Tibial nerve (tissue), 4 donors: Measurements from ENCODE around the gene RELL1. TPM values are rescaled to one million over a fixed set of nuclear protein-coding genes. Genes with fewer than 3 reads are reported as not detected.

Source experiments
- DNase-seq, 2 donors: peaks; one replicate each; pipeline ENCODE4 v3.0.0-alpha.2; 2019; ENCODE audit warnings: low spot score in 2 of 2
- H3K27ac ChIP-seq, 4 donors: fragments of 200-600 bp; sonication (generic) in 3 of 4; one replicate each; pipeline ENCODE4 v1.5.1; 2017 to 2019; ENCODE audit warnings: mild to moderate bottlenecking in 1 of 4
- H3K27me3 ChIP-seq, 2 donors: fragments of 200-600 bp; sonication (generic) in 1 of 2; one replicate each; pipeline versions ENCODE4 v1.5.1 to v1.6.0; 2017 to 2019
- H3K36me3 ChIP-seq, 3 donors: fragments of 200-600 bp; sonication (generic); one replicate each; pipeline ENCODE4 v1.5.1; 2018 to 2019
- H3K4me1 ChIP-seq, 4 donors: fragments of 200-600 bp; sonication (generic) in 3 of 4; one replicate each; pipeline ENCODE4 v1.5.1; 2017 to 2019
- H3K4me3 ChIP-seq, 4 donors: fragments of 200-600 bp; sonication (generic) in 3 of 4; one replicate each; pipeline ENCODE4 v1.5.1; 2017 to 2019; ENCODE audit warnings: mild to moderate bottlenecking in 1 of 4, moderate library complexity in 1 of 4
- H3K9me3 ChIP-seq, 4 donors: fragments of 200-600 bp; sonication (generic) in 3 of 4; one replicate each; pipeline ENCODE4 v1.5.1; 2017 to 2019
- CTCF ChIP-seq, 5 experiments: fragments of 200-600 bp in 3 of 5; fragments of 450-650 bp in 2 of 5; sonication (generic) in 3 of 5; IDR thresholded peaks; one replicate each; pipeline ENCODE4 v1.5.1; 2016 to 2019; ENCODE audit warnings: antibody characterized with exemption in 5 of 5, mild to moderate bottlenecking in 3 of 5, moderate library complexity in 2 of 5
- EP300 ChIP-seq, 2 donors: sonication (generic); formaldehyde crosslinking; IDR thresholded peaks; one replicate each; pipeline ENCODE4 v1.6.1; 2017; ENCODE audit warnings: antibody characterized with exemption in 2 of 2, mild to moderate bottlenecking in 1 of 2
- POLR2A ChIP-seq, 2 donors: fragments of 450-650 bp; IDR thresholded peaks; one replicate each; pipeline ENCODE4 v1.6.1; 2017; ENCODE audit warnings: antibody characterized with exemption in 2 of 2, mild to moderate bottlenecking in 2 of 2, moderate library complexity in 2 of 2
- WGBS, 2 donors: methylation state at CpG; one replicate each; pipeline ENCODE4 v1.1.5; 2018; 5-methylcytosine and 5-hydroxymethylcytosine counted together
- total RNA-seq, 4 donors: library from RNA; depleted of rRNA; stranded (reverse); fragments of >200 nt; gene quantifications; one replicate each; pipeline ENCODE4 v1.1.0, GENCODE V29; 2016

The RELL1 gene
- total RNA-seq, 4 donors from 2014 or later: 43.8 to 78.0 (median 61.2) TPM

GRCh38 chr4:37732526-37733186 is 46.5 kb upstream of the RELL1 start:
- Histone ChIP-seq H3K9me3 (no peaks in the 10 kb centered on the region), H3K27ac (no peak overlapping the region), H3K27me3 (no peaks in the 10 kb centered on the region), H3K4me3 (no peak overlapping the region), H3K4me1 (no peaks in the 10 kb centered on the region), H3K36me3 (no peaks in the 10 kb centered on the region)
- no peak for DNase-seq
- TF ChIP-seq EP300 (IDR thresholded peaks at IDR 0.05) (no peak), CTCF (IDR thresholded peaks at IDR 0.05) (no peak), POLR2A (IDR thresholded peaks at IDR 0.05) (no peak)
- WGBS, 2 donors: 94 to 96% methylated on average over 5 of the region's 5 CpGs

DNA sequence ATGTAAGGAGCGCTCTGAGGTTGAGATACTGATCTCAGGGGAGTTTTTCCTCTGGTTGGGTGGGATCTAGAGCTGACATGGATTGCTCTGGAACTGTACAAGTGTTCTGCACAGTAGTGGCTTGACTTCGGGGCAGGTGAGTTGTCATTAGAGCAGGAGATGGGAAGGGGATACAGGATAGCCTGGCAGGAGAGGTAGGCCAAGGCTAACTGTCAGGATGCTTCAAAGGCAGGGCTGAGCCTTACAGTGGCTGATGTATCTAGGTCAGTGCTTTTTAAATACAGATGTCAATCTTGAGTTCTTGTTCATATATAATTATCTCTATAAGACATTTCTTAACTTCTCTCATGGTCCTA is 43.5 kb upstream of the RELL1 start:
- H3K27ac ChIP-seq: no peak overlapping the region
- TF ChIP-seq CTCF (IDR thresholded peaks at IDR 0.05) (no peak), EP300 (IDR thresholded peaks at IDR 0.05) (no peak), POLR2A (IDR thresholded peaks at IDR 0.05) (no peak)
- H3K36me3 ChIP-seq: no peaks in the 10 kb centered on the region
- no peak for DNase-seq
- H3K4me1 ChIP-seq: no peaks in the 10 kb centered on the region
- 37 to 85% methylated on average over 2 of the region's 2 CpGs for WGBS, 2 donors
- no peaks in the 10 kb centered on the region for H3K9me3 ChIP-seq
- no peaks in the 10 kb centered on the region for H3K27me3 ChIP-seq
- H3K4me3 ChIP-seq: no peak overlapping the region

DNA sequence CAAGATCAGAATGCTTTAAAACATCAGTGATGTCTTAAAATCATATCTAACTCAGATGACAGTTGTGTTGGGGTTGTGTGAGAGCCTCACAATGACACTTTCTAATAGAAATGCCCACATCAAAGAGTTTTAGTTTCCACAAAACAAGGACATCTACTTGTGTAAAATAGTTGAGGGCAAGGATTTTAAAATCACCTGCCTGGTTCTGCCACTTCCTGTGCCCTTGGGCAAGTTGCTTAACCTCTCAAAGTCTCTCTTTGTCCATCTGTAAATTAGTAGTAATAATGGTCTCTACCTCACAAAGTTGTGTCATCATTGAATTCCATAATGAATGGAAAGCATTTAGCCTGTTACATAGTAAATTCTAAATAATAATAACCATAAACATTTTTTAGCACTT is 41.9 kb upstream of the RELL1 start:
- no peaks in the 10 kb centered on the region for H3K9me3 ChIP-seq
- TF ChIP-seq POLR2A (IDR thresholded peaks at IDR 0.05) (no peak), EP300 (IDR thresholded peaks at IDR 0.05) (no peak), CTCF (IDR thresholded peaks at IDR 0.05) (no peak)
- no peak for DNase-seq
- H3K4me3 ChIP-seq: no peak overlapping the region
- H3K27me3 ChIP-seq: no peaks in the 10 kb centered on the region
- no peaks in the 10 kb centered on the region for H3K36me3 ChIP-seq
- H3K4me1 ChIP-seq: no peaks in the 10 kb centered on the region
- H3K27ac ChIP-seq: no peak overlapping the region

DNA sequence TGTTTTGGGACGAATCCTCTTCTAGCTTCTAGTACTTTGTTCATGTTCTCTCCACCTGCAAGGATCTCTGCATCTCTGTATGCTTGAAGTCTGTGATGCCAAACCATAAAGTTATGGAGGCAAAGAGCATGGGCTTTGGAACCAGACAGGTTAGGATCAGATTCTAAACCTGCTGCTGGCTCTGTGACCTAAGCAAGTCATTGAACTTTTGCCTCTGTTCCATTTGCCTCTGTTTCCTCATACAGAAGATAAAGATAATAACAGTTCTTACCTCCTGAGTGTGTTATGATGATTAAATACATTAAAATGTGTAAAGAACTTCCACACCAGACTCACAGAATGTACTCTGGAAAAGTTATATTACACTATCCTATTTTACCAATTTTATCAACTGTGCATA is 41.5 kb upstream of the RELL1 start:
- no peak overlapping the region for H3K4me3 ChIP-seq
- H3K9me3 ChIP-seq: no peaks in the 10 kb centered on the region
- 91% methylated on average over 1 of the region's 1 CpG for WGBS, 2 donors
- TF ChIP-seq CTCF (IDR thresholded peaks at IDR 0.05): no peak
- TF ChIP-seq EP300 (IDR thresholded peaks at IDR 0.05): no peak
- no peak for TF ChIP-seq POLR2A (IDR thresholded peaks at IDR 0.05)
- no peak overlapping the region for H3K27ac ChIP-seq
- no peak for DNase-seq
- H3K36me3 ChIP-seq: no peaks in the 10 kb centered on the region
- no peaks in the 10 kb centered on the region for H3K4me1 ChIP-seq
- no peaks in the 10 kb centered on the region for H3K27me3 ChIP-seq

GRCh38 chr4:37726666-37727065 is 40.5 kb upstream of the RELL1 start:
- no peak overlapping the region for H3K4me3 ChIP-seq
- no peaks in the 10 kb centered on the region for H3K27me3 ChIP-seq
- DNase-seq: no peak
- no peaks in the 10 kb centered on the region for H3K9me3 ChIP-seq
- H3K36me3 ChIP-seq: no peaks in the 10 kb centered on the region
- H3K4me1 ChIP-seq: no peaks in the 10 kb centered on the region
- no peak for TF ChIP-seq EP300 (IDR thresholded peaks at IDR 0.05)
- no peak for TF ChIP-seq POLR2A (IDR thresholded peaks at IDR 0.05)
- no peak for TF ChIP-seq CTCF (IDR thresholded peaks at IDR 0.05)
- WGBS, 2 donors: 87 to 95% methylated on average over 4 of the region's 4 CpGs
- H3K27ac ChIP-seq: no peak overlapping the region
